GM18502 (cell line): Measurements from ENCODE around the gene TEAD1.

Experiments used
- ATAC-seq: cut with Tn5 transposase; IDR thresholded peaks from one replicate; pipeline ENCODE4 v1.9.1; 2021; ENCODE audit warnings: mild to moderate bottlenecking; ENCODE audit not compliant: unreplicated experiment, poor library complexity

TEAD1 gene

DNA sequence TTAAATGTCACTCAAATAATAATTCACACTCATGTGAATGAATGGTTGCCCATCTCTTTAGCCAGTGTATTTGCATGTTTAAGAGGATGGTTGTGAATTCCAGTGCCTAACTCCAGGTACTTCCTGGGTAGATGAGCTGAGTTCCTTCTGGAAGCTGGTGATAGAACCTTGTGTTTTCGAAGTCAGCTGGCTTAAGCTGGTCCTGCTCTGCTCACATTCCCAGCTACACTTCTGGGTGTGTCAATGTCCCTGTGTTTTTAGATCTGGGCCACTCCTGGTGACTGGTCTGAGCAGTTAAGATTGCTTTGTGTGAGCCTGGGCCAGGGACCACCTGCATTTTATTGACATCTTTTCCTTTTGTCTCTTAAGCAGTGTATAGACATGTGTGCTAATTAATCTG is 10.6 kb downstream of the TEAD1 start:
- no peak for ATAC-seq

DNA sequence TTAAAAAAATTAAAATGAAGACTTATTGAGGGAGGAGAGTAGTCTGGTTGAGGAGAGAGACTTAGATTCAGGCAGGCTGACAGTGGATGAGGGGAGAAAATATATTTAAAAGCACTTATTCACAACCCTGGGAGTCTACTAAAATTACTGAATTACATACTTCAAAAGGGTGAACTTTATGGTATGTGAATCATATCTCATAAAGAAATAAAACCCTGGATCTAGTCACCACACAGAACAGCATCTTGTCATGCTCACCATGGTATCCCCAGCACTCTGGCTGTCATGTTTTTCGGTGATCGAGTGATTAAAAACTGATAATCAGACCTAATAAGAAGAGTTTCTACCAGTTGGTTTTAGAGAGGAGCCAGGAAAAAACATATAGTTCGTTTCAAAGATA is 11.0 kb downstream of the TEAD1 start:
- ATAC-seq: no peak

DNA sequence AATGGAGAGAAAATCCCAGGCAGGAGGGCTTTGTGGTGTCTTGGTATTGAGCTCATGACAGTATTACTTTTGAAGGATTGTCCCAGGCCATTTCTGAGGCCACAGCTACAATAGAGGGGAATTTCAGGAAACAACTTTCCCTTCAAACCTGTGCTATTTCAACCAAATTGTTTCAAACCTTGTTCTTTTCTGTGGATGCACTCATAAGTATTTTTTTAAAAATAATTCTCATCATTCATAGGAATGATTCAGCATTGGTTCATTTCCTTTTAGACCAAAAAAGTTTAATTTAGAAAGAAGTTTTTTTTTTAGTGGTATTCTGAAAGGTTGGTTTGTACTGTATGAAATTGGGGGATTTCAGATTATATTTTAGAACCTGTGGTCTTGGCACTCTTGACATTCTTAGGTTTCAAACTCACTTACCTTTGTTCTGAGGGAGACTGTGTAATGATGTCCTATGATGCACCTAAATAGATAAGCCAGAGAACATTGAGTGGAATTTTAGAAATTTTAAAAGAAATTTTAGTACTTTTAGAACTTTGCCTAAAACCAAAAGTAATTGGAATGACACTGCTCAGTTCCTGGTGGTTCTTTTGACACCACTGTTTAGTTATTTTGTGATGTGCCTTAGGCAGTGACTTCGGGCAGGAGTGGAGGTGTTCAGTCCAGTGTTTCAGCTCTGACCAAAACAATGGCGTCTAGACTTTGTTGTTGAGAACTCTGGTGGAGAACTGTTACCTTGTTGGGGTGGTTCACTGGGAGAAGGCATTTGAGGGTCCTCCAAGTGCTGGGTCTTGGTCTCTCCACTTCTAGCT is 12.2 kb downstream of the TEAD1 start:
- no peak for ATAC-seq

DNA sequence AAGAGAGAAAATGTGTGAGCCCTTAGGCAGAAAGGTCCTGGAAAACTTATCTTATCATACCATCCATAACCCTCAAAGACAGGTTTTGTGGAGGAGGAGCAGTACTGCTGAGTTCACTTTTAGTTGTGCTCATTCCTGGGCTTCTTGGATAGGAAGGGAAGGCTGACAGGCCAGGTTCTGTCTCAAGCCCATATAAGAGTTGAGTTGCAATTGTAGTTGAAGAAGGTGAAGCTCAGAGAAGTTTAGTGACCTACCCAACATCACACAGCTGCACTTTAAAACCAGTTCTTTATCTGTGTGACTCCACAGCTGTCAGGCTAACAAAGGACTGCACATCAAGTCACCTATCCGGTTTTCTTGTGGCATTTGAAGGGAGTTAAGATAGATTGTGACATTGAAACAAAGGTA is 13.0 kb downstream of the TEAD1 start:
- no peak for ATAC-seq

DNA sequence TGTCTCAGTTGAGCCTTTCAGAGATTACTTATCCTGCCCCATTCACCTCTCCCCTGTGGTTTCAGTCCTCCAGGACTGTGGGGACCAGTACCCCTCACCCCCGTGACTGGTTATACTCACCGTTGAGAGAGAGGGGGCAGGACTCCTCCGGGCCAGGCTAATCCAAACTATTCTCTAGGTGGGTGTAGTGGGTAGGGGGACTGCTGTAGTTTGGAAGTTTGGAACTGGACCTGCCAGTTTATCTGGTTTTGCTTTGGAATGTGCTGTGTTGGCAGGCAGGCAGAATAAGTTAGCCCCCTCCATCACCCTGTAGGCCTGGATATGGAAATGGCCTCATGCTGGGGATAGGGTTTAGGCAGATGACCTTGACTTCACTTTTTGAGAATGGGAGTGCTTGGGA is 13.5 kb downstream of the TEAD1 start:
- no peak for ATAC-seq

DNA sequence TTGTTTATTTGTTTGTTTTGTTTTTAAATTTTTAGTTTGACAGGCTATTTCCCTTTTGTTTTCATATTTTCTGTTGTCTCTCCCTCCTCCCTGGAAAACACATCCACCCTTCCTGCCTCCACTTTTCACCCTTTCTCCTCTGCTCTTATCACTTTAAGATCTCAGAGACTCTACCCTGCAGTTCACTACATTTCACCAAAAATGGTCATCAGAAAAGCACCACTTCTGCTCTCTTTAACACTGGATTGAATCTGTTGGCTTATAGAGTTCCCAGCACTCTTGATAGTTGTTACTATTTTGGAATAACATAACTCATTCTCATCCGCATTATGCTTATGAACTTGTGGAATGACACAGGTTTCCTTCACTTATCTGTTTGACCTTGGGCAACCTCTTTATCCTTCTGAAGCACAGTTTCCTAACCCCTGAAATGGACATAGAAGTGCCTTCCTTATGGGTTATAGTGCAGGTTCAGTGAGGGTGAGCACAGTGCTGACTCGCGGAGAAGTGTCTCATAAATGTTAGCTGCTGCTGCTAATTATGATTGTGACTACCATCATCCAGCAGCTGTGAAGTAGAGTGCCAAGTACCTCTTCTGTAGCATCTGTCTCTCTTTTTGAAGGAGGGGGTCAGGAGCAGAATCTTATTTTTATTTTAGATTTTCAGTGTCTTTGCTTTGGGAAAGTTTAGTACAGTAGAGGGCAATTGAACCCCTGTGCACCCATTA is 15.0 kb downstream of the TEAD1 start:
- ATAC-seq: no peak

DNA sequence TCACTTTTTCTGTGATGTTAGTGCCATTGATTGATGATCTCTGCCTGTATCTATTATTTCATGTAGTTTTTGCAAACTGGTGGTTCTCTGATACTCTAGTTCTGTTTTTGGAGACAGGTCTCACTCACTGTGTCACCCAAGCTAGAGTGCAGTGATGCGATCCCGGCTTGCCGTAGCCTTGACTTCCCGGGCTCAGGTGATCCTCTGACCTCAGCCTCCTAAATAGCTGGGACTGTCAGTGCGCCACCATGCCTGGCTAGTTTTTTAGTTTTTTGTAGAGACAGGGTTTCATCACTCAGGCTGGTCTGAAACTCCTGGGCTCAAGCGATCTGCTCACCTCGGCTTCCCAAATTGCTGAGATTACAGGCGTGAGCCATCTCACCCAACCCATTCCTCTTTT is 16.4 kb downstream of the TEAD1 start:
- ATAC-seq: no peak

DNA sequence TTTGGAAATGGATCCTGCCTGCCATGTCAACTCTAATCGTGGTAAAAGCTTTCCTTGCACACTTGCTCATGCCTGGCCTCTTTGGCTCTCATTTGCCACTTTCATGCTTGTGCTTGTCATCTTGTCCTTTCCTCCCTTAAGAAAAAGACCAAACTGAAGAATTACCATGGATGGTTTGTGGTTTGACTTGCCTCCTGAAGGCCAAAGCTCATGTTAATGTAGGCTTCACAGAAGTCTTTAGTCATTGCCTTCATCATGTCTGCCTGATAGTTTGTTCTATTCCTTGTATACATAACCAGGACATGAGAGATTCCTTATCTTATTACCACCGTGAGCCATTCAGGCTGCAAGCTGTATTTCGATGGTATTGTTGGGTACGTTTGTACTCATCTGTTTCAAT is 17.3 kb downstream of the TEAD1 start:
- ATAC-seq: no peak

DNA sequence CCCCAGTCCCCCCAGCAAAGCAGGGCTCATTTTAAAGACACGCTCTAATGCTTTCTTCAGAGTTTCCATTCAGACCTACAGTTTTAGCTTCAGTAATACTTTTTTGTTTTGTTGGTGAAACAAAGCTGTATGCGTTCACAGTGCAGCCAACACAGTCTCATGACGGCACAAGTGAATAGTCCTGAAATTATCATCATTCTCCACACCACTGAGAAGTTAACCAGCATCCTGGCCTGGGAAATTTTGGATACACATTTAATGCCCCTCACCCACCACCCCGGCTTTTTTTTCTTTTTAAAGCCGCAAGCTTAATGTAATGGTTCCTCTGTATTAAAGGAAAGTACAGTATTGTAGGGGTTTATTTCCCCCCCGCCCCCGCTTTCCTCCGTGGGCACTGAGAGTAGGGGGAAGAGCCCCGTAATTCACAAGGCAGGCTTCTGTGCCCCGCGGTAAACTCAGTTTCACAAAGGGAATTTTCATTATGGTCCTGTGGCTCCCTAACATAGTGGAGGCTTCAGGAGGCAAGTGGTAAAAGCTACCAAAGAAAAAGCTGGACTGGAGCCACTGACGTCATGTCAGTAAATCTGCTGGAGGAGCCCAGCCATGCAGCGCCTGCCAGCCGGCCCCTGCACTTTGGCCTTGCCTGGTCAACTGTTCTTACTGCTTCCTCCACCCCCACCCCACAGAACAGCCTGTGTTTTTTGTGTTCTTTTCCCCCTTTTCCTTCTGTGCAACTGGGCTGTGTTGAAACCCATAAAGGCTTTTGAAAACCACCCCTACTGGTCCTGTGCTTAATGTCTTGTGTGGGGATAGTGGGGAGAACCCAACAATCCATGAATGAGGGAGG is 18.2 kb downstream of the TEAD1 start:
- no peak for ATAC-seq

DNA sequence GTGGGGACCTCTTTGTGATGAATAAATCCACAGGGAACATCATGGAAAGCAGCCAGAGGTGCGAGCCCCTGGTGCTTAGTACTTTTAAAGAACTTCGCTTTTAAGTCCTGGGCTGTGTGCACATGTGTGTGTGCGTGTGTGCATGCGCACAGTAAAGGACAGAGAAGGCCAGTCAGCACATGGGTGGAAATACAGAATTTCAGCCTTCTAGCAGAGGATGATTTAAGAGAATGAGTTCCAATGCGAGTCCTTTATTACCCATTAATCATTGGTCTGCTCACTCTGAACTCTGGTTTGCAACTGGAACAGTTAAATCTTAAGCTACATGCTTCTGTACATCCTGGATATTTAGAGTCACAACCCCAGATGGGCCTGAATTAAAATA is 18.9 kb downstream of the TEAD1 start:
- ATAC-seq: no peak

DNA sequence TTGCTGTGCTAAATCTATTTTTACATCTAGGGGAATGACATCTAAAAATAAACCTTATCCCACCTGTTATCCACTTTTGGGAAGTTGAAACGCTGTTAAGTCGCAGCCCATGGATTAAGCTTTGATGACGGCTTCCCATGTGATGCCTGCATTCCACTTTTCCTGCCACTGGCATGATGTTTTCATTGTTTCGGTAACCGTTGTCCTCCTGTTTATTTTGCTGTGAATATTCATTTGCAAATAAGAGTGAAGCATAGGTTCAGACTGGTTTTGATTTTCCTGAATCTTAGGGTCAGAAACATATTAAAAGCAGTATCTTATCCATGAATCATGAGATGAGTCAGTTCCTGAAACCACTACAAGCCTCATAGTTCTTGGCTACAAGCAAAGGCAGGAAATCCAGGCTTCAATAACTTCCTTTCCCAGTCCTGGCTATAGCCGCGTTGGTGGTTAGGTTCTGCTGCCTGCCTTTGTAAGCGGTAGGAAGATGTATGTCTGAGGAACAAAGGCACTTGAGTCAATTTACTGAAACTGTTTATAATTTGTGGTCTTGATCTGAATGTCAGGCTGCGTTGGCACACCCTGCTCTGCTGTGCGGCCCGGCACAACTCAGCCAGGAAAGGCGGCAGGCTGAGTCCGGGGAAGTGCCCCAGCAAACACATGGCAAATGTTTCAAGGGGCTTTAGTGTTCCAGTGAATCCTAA is 19.4 kb downstream of the TEAD1 start:
- ATAC-seq: no peak

DNA sequence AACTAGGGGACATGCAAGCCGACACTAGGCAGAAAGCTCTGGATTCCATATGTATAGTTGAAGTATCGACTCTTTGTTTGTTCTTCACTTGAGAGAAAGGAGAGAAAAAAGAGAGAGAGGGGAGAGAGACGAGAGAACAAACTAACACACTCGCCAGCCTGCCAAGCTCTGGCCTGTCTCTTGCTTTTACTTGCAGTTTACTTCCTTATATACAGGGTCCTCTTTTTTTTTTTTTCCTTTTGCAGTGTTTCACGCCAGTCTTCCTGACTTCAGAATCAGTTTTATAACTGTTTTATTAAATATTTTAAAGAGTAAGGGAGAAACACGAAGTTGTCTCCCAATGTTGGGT is 19.9 kb downstream of the TEAD1 start:
- no peak for ATAC-seq

DNA sequence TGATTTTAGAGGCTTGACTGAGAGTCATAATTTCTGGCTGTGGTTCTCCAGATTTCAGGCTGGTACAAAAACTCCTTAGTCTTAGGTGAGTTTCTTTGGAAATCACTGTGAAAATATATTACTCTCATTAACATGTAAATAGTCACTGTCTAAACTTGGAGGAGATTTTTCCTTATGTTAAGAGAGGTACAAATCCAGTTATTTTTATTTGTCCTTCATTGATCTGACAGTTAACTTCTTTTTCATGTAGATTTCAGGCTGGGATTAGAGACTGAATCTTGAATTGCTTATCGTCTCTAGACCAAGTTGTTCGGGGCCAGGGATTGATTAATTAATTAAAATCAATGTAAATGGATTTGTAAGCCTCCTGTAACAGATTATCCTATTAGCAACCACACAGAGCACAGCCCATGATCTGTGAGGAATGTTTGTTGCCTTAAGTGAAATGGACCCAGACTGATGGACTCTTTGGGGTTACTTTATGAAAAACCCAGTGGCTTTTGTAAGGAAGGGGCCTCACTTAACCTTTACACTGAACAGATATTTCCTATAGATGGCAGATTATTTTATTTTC is 21.1 kb downstream of the TEAD1 start:
- ATAC-seq: no peak

DNA sequence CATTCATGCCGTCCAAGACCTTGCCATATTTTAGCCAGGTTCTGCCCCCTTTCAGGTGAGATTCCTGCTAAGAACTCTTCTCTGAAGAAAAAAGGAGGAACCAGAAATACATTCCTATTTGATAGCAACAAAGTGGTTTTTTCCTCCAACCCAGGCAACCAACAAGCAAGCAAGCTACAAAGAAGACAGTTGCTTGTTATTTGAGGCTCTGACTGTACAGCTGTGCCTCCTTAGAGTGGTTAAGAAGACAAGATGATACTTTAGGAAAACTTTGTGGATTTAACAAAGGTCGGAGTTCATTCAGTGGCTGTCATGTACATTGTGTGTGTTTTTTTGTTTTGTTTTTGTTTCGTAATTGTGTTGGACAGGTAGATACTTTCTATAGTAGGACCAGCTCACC is 21.7 kb downstream of the TEAD1 start:
- no peak for ATAC-seq

DNA sequence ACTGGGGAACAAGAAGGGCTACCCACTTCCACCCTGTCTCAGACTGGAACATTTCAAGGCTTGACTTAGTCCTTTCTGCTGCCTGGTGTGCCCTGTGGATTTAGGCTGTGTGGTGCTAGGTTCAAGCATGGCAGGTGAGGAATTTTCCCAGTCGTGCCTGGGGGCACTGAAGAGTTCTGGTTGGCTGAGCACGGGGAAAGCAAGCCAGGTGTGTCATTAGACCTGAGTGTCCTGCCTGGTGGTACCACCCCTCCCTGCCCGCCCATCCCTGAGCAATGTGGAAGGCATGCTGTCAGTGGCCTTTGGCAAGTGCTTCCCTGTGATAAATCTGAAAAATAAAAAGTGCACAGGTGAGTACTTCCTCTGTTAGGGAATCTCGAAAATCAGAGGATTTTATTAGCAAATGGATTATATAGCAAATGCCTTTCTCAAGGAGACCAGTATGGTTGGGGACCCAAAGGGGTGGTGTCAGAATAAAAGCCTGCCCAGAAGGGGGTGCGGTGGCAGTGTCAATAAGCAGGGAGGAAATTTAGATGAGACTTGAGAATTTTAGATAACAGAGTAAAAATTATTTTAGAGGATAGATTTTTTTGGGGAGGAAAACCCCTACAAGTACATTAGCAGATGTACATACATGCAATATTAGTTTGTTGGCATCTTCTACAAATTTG is 22.8 kb downstream of the TEAD1 start:
- no peak for ATAC-seq

DNA sequence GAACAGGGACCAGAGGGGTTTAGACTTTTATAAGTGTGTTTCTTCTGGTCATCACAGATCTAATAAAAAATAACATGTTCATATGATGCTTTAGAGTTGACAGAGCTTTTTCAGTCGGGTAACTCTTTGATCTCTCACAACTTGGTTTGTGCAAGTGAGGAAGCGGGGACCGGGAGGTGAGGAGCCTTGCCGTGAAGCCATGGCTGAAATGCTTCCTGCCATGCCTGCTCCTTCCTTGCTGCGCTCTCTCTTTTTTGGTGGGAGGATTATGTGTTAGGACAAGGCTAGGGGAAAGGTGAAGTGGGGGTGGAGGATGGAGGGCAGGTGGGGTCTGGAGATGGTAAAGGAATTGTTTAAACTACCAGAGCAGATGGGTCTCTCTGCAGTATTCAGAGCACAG is 23.8 kb downstream of the TEAD1 start:
- no peak for ATAC-seq

DNA sequence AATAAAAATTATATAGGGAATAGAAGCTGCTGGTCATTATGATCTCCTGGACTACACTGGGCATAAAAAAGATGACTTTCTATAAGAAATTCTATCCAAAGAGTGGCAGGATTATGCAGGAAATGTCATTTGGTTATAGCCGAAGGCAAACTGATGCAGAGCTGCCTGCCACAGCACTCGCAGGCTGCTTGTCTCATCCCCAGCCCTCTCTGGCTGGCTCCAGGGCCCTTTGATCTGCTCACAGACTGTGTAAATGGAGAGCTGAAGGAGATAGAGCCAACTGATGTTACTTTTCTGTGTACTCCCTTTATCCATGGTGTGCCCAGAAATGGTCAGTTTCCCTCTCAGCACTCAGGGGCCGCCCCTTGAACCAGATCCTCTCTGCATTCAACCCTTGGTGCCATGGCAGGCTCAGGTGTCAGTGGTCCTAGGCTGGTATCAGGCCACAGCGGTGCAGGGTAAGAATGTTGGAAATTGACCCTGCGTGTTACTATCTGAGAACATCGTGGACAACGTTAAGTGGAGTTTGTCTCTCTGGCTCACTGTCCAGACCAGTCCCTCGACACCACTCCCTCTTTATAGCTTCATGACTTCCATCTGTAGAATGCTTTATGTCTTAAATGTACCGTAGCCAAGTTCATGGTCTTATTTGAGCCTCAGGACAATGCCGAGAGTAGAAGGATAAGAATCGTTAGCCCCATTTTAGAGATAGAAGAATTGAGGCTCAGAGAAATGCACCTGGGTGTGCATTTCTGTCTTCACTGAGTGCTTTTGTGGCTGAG is 27.8 kb downstream of the TEAD1 start:
- no peak for ATAC-seq

DNA sequence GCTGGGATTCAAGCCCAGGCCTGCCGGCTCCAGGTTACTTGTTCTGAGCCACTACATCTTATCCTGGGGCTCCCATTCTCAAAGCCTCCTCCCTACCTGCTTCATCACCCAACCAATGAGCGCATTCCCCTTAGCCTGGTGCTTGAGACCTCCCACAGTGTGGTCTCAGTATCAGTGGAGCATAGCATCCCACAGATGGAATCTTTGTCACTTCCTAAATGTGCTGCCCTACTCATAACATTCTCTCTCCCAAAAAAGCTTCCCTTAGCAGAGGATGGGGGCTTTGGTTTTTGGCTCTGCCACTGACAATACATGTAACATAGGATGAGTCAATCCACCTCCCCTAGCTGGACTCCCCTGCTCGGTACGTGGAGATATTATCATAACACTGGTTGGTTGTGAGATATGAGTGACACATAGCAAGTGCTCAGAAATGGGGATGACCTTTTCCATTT is 28.8 kb downstream of the TEAD1 start:
- no peak for ATAC-seq

DNA sequence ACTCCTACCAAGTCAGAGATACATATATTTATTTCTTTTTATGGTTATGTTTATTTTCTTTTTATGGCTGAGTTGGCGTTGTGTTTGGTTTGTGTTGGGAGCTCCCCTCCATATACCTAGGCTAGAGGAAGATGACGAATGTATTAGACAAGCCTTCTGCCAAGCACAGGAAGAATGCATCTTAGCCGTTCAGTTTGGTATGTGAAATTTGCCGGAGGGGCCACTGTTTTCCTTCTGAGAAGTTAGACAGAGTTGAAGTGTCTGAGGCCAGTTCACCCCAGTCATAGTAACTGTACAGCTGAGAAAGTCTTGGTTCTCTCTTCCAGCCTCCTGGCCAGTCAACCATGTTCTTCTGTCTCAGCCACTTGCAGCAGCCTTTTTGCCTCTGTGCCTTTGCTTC is 29.8 kb downstream of the TEAD1 start:
- ATAC-seq: no peak
